ENCODE measurements around the gene KCNK15.

The KCNK15 gene

DNA sequence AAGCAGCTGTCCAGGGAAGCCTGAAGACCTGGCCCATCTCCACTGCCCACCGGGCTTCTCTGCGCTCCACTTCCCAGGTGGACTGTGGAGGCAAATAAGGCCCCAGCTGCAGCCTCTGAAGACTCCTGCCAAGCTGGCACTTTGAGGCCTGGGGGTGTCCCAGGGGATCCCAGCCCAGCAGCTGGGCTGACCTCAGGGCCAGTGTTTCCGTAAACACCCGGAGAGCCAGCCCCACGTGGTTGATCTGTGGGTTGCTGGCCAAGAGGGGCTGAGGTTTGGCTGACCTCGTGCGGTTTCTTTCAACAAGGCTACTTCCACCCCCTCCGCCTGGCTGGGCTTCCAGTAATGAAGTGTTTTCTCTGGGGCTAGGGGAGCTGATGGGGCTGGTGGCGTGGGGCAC lies 42.9 kb upstream of the KCNK15 start:
- in situ Hi-C loops (cut with HindIII; ENCODE audit: low sequenced_read_pairs): no loop called here
- DNase-seq (ENCODE audit: low read depth): peak; percentile 94
- no peak for TF ChIP-seq CTCF (IDR thresholded peaks at IDR 0.05; ENCODE audit: low read depth, low read length, missing control alignments)
- no peak overlapping the region for H3K4me3 ChIP-seq (ENCODE audit: low read depth, low read length)

- in situ Hi-C loops (cut with HindIII; ENCODE audit: low sequenced_read_pairs): no loop called here
- no peak for DNase-seq (ENCODE audit: low read depth)
- TF ChIP-seq CTCF (IDR thresholded peaks at IDR 0.05; ENCODE audit: low read depth, low read length, missing control alignments): no peak
- no peak overlapping the region for H3K4me3 ChIP-seq (ENCODE audit: low read depth, low read length)
Observed at GRCh38 chr20:44703183-44703925, 42.3 kb upstream of the KCNK15 start.

DNA sequence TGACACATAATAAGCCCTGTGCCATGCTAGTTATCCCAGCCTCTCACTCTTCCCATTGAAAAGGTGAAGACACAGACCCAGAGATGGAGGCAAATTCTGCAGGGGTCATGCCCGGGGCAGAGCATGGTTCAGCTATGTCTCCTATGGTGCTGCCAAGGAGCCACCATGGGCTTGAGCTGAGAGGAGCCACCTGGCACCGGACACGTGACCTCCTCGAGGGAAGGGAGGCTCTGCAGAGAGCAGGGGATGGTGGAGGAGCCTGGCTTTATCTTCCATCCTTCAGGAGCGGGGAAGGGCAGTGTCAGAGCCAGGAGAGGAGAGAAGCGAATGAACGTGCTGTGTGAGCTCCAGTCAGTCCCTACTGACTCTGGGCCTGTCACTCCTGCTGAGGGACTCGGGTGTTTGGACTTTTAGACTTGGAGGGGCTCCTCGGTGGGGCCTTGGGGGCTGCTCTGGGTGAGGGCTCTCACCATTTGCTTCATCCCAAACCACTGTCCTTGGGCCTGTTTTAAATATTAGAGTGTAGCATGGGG lies 41.6 kb upstream of the KCNK15 start:
- in situ Hi-C loops (cut with HindIII; ENCODE audit: low sequenced_read_pairs): no loop called here
- TF ChIP-seq CTCF (IDR thresholded peaks at IDR 0.05; ENCODE audit: low read depth, low read length, missing control alignments): no peak
- no peak for DNase-seq (ENCODE audit: low read depth)
- no peak overlapping the region for H3K4me3 ChIP-seq (ENCODE audit: low read depth, low read length)

DNA sequence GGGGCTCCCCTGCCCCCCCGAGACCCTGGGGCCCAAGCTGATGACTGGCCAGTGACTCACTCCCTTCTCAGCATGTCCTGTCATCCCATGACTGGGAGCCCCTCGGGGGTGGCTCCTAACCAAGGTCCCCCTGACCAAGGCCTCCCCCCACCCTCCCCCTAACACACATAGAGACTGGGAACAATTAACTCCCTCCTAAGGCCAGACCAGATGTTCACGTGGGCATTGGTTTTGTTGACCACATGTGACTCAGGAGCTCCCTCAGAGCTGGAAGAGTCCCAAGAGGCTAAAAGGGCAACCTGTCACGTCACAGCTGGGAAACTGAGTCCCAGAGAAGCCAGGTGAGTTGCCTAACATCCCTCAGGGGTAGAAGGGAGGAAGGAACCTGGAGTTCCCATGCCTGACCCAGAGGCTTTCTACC lies 41.1 kb upstream of the KCNK15 start:
- peak; percentile 44 for DNase-seq (ENCODE audit: low read depth)
- in situ Hi-C loops (cut with HindIII; ENCODE audit: low sequenced_read_pairs): no loop called here
- TF ChIP-seq CTCF (IDR thresholded peaks at IDR 0.05; ENCODE audit: low read depth, low read length, missing control alignments): no peak
- no peak overlapping the region for H3K4me3 ChIP-seq (ENCODE audit: low read depth, low read length)

- TF ChIP-seq CTCF (IDR thresholded peaks at IDR 0.05; ENCODE audit: low read depth, low read length, missing control alignments): no peak
- H3K4me3 ChIP-seq (ENCODE audit: low read depth, low read length): no peak overlapping the region
- in situ Hi-C loops (cut with HindIII; ENCODE audit: low sequenced_read_pairs): no loop called here
- no peak for DNase-seq (ENCODE audit: low read depth)
Observed at GRCh38 chr20:44705364-44706094, 40.1 kb upstream of the KCNK15 start.

- no peak for DNase-seq (ENCODE audit: low read depth)
- TF ChIP-seq CTCF (IDR thresholded peaks at IDR 0.05; ENCODE audit: low read depth, low read length, missing control alignments): no peak
- H3K4me3 ChIP-seq (ENCODE audit: low read depth, low read length): no peak overlapping the region
- in situ Hi-C loops (cut with HindIII; ENCODE audit: low sequenced_read_pairs): no loop called here
Observed at GRCh38 chr20:44706301-44707017, 39.2 kb upstream of the KCNK15 start.
